Measurements from ENCODE around the gene LARP4. TPM values are rescaled to one million over a fixed set of nuclear protein-coding genes. Genes with fewer than 3 reads are reported as not detected.
"Not testable (repeated sequence)": the region's sequence is repeated elsewhere in the genome, so short reads cannot be mapped to it uniquely, and the experiment has no call there.

Gene LARP4
- total RNA-seq, 1 donor from 2014 or later, result 119 TPM

- intact Hi-C loops (cut with micrococcal nuclease), result no loop called here
- H3K27me3 Mint-ChIP-seq (ENCODE audit: insufficient read depth), result no peaks in the 10 kb centered on the region
- H3K9me3 Mint-ChIP-seq, result no peaks in the 10 kb centered on the region
- no peak overlapping the region for H3K4me3 Mint-ChIP-seq
- peaks cover 11% of the 10 kb centered on the region for H3K4me1 Mint-ChIP-seq (ENCODE audit: low read depth)
- H3K36me3 Mint-ChIP-seq (ENCODE audit: low read depth), result peaks cover 9% of the 10 kb centered on the region
- DNase-seq (ENCODE audit: low spot score), result no peak
- H3K27ac Mint-ChIP-seq, result no peak overlapping the region
Measured at GRCh38 chr12:50411051-50411660, 10.5 kb downstream of the LARP4 start.

GRCh38 chr12:50415899-50416479 lies 15.3 kb downstream of the LARP4 start:
- no peaks in the 10 kb centered on the region for H3K9me3 Mint-ChIP-seq
- no peak overlapping the region for H3K4me3 Mint-ChIP-seq
- intact Hi-C loops (cut with micrococcal nuclease), result no loop called here
- no peak for DNase-seq (ENCODE audit: low spot score)
- no peak overlapping the region for H3K27ac Mint-ChIP-seq
- no peaks in the 10 kb centered on the region for H3K27me3 Mint-ChIP-seq (ENCODE audit: insufficient read depth)
- peaks cover 12% of the 10 kb centered on the region for H3K36me3 Mint-ChIP-seq (ENCODE audit: low read depth)
- peaks cover 15% of the 10 kb centered on the region for H3K4me1 Mint-ChIP-seq (ENCODE audit: low read depth)

GRCh38 chr12:50419112-50419909 lies 18.6 kb downstream of the LARP4 start:
- peaks cover 8% of the 10 kb centered on the region for H3K36me3 Mint-ChIP-seq (ENCODE audit: low read depth)
- DNase-seq (ENCODE audit: low spot score), result no peak
- no peak overlapping the region for H3K4me3 Mint-ChIP-seq
- H3K27me3 Mint-ChIP-seq (ENCODE audit: insufficient read depth), result no peaks in the 10 kb centered on the region
- intact Hi-C loops (cut with micrococcal nuclease), result no loop called here
- no peak overlapping the region for H3K27ac Mint-ChIP-seq
- H3K9me3 Mint-ChIP-seq, result no peaks in the 10 kb centered on the region
- peaks cover 15% of the 10 kb centered on the region for H3K4me1 Mint-ChIP-seq (ENCODE audit: low read depth)

- H3K27me3 Mint-ChIP-seq (ENCODE audit: insufficient read depth); H3K9me3 Mint-ChIP-seq; H3K27ac Mint-ChIP-seq; DNase-seq (ENCODE audit: low spot score); intact Hi-C loops (cut with micrococcal nuclease); H3K36me3 Mint-ChIP-seq (ENCODE audit: low read depth); H3K4me3 Mint-ChIP-seq: not testable (repeated sequence)
- H3K4me1 Mint-ChIP-seq (ENCODE audit: low read depth), result peaks cover 16% of the 10 kb centered on the region
Measured at GRCh38 chr12:50422855-50423254, 22.2 kb downstream of the LARP4 start.

- DNase-seq (ENCODE audit: low spot score); H3K27ac Mint-ChIP-seq; H3K36me3 Mint-ChIP-seq (ENCODE audit: low read depth); H3K4me3 Mint-ChIP-seq; H3K27me3 Mint-ChIP-seq (ENCODE audit: insufficient read depth); H3K9me3 Mint-ChIP-seq; intact Hi-C loops (cut with micrococcal nuclease): not testable (repeated sequence)
- H3K4me1 Mint-ChIP-seq (ENCODE audit: low read depth), result peaks cover 16% of the 10 kb centered on the region
Measured at GRCh38 chr12:50423342-50423741, 22.7 kb downstream of the LARP4 start.

- Mint-ChIP-seq H3K4me3 (no peak overlapping the region), H3K27me3 (ENCODE audit: insufficient read depth) (no peaks in the 10 kb centered on the region), H3K4me1 (ENCODE audit: low read depth) (peaks cover 8% of the 10 kb centered on the region), H3K27ac (no peak overlapping the region), H3K36me3 (ENCODE audit: low read depth) (peaks cover 10% of the 10 kb centered on the region), H3K9me3 (no peaks in the 10 kb centered on the region)
- intact Hi-C loops (cut with micrococcal nuclease), result no loop called here
- DNase-seq (ENCODE audit: low spot score), result no peak
Measured at GRCh38 chr12:50425589-50426258, 25.0 kb downstream of the LARP4 start.

- peaks cover 28% of the 10 kb centered on the region for H3K36me3 Mint-ChIP-seq (ENCODE audit: low read depth)
- H3K4me1 Mint-ChIP-seq (ENCODE audit: low read depth); intact Hi-C loops (cut with micrococcal nuclease); H3K9me3 Mint-ChIP-seq; H3K4me3 Mint-ChIP-seq; DNase-seq (ENCODE audit: low spot score); H3K27me3 Mint-ChIP-seq (ENCODE audit: insufficient read depth); H3K27ac Mint-ChIP-seq: not testable (repeated sequence)
Measured at GRCh38 chr12:50431656-50432055, 31.0 kb downstream of the LARP4 start.

GRCh38 chr12:50440288-50440687 lies 39.6 kb downstream of the LARP4 start:
- H3K4me1 Mint-ChIP-seq (ENCODE audit: low read depth), result peaks cover 15% of the 10 kb centered on the region
- no peak overlapping the region for H3K27ac Mint-ChIP-seq
- no peak overlapping the region for H3K4me3 Mint-ChIP-seq
- intact Hi-C loops (cut with micrococcal nuclease), result no loop called here
- peaks cover 47% of the 10 kb centered on the region for H3K36me3 Mint-ChIP-seq (ENCODE audit: low read depth)
- no peak for DNase-seq (ENCODE audit: low spot score)
- H3K9me3 Mint-ChIP-seq, result no peaks in the 10 kb centered on the region
- H3K27me3 Mint-ChIP-seq (ENCODE audit: insufficient read depth), result no peaks in the 10 kb centered on the region

GRCh38 chr12:50441763-50442162 lies 41.1 kb downstream of the LARP4 start:
- H3K9me3 Mint-ChIP-seq, result no peaks in the 10 kb centered on the region
- H3K4me3 Mint-ChIP-seq, result no peak overlapping the region
- H3K36me3 Mint-ChIP-seq (ENCODE audit: low read depth), result peaks cover 45% of the 10 kb centered on the region
- H3K27me3 Mint-ChIP-seq (ENCODE audit: insufficient read depth), result no peaks in the 10 kb centered on the region
- H3K27ac Mint-ChIP-seq, result no peak overlapping the region
- peaks cover 15% of the 10 kb centered on the region for H3K4me1 Mint-ChIP-seq (ENCODE audit: low read depth)
- intact Hi-C loops (cut with micrococcal nuclease), result no loop called here
- no peak for DNase-seq (ENCODE audit: low spot score)

GRCh38 chr12:50442178-50442908 lies 41.7 kb downstream of the LARP4 start:
- H3K9me3 Mint-ChIP-seq, result no peaks in the 10 kb centered on the region
- intact Hi-C loops (cut with micrococcal nuclease), result no loop called here
- peaks cover 15% of the 10 kb centered on the region for H3K4me1 Mint-ChIP-seq (ENCODE audit: low read depth)
- H3K27ac Mint-ChIP-seq, result peak overlapping the region; percentile 75
- H3K27me3 Mint-ChIP-seq (ENCODE audit: insufficient read depth), result no peaks in the 10 kb centered on the region
- H3K36me3 Mint-ChIP-seq (ENCODE audit: low read depth), result peaks cover 43% of the 10 kb centered on the region
- H3K4me3 Mint-ChIP-seq, result no peak overlapping the region
- no peak for DNase-seq (ENCODE audit: low spot score)

- DNase-seq (ENCODE audit: low spot score); H3K4me3 Mint-ChIP-seq; H3K27me3 Mint-ChIP-seq (ENCODE audit: insufficient read depth); intact Hi-C loops (cut with micrococcal nuclease); H3K4me1 Mint-ChIP-seq (ENCODE audit: low read depth); H3K9me3 Mint-ChIP-seq; H3K27ac Mint-ChIP-seq: not testable (repeated sequence)
- peaks cover 29% of the 10 kb centered on the region for H3K36me3 Mint-ChIP-seq (ENCODE audit: low read depth)
Measured at GRCh38 chr12:50449671-50450070, 49.0 kb downstream of the LARP4 start.

GRCh38 chr12:50452795-50453194 lies 52.1 kb downstream of the LARP4 start:
- Mint-ChIP-seq H3K9me3 (no peaks in the 10 kb centered on the region), H3K27ac (no peak overlapping the region), H3K27me3 (ENCODE audit: insufficient read depth) (no peaks in the 10 kb centered on the region), H3K4me1 (ENCODE audit: low read depth) (peaks cover 6% of the 10 kb centered on the region), H3K4me3 (no peak overlapping the region), H3K36me3 (ENCODE audit: low read depth) (peaks cover 26% of the 10 kb centered on the region)
- intact Hi-C loops (cut with micrococcal nuclease), result no loop called here
- no peak for DNase-seq (ENCODE audit: low spot score)
